Karpas-422 (cell line): Measurements from ENCODE around the gene ZNF428. TPM values are rescaled to one million over a fixed set of nuclear protein-coding genes. Genes with fewer than 3 reads are reported as not detected.
"Not testable (repeated sequence)": the region's sequence is repeated elsewhere in the genome, so short reads cannot be mapped to it uniquely, and the experiment has no call there.

Experiments
- DNase-seq: peaks from one replicate; pipeline ENCODE4 v3.0.0-alpha.2; 2015
- H2AFZ ChIP-seq: fragments of 200-600 bp; sonication (generic); 2 replicates; pipeline ENCODE4 v1.6.1; 2014; ENCODE audit warnings: antibody characterized with exemption, low read length, mixed read lengths
- H3K27ac ChIP-seq: fragments of 200-600 bp; sonication (generic); 2 replicates; pipeline ENCODE4 v1.5.1; 2014; ENCODE audit warnings: mild to moderate bottlenecking, low read length, moderate library complexity
- H3K27me3 ChIP-seq: fragments of 200-600 bp; sonication (generic); 2 replicates; pipeline ENCODE4 v1.6.1; 2014; ENCODE audit warnings: low read length, mixed read lengths
- H3K36me3 ChIP-seq: fragments of 200-600 bp; sonication (generic); 2 replicates; pipeline ENCODE4 v1.6.1; 2014; ENCODE audit warnings: low read length, mixed read lengths; ENCODE audit not compliant: insufficient read depth
- H3K4me1 ChIP-seq: fragments of 200-600 bp; sonication (generic); 2 replicates; pipeline ENCODE4 v1.6.1; 2014; ENCODE audit warnings: mild to moderate bottlenecking, low read length, mixed read lengths
- H3K4me2 ChIP-seq: fragments of 200-600 bp; sonication (generic); 2 replicates; pipeline ENCODE4 v1.6.1; 2014; ENCODE audit warnings: low read length, low read depth, mild to moderate bottlenecking; ENCODE audit not compliant: poor library complexity, severe bottlenecking
- H3K4me3 ChIP-seq: fragments of 200-600 bp; sonication (generic); 2 replicates; pipeline ENCODE4 v1.5.1; 2014; ENCODE audit warnings: mild to moderate bottlenecking, antibody characterized with exemption, low read length, mixed read lengths
- H3K79me2 ChIP-seq: fragments of 200-600 bp; sonication (generic); 2 replicates; pipeline ENCODE4 v1.6.1; 2014; ENCODE audit warnings: mild to moderate bottlenecking, low read length, mixed read lengths
- H3K9ac ChIP-seq: fragments of 200-600 bp; sonication (generic); 2 replicates; pipeline ENCODE4 v1.6.0; 2014; ENCODE audit warnings: low read length
- H3K9me2 ChIP-seq: fragments of 200-600 bp; sonication (generic), shearing (Covaris generic); replicated peaks from 2 replicates; pipeline ENCODE4 v1.6.0; 2014; ENCODE audit warnings: mild to moderate bottlenecking, low read length, moderate library complexity; ENCODE audit not compliant: insufficient read depth
- H3K9me3 ChIP-seq: fragments of 300-700, 200-600 bp; sonication (generic); 2 replicates; pipeline ENCODE4 v1.6.1; 2014; ENCODE audit warnings: low read length, mixed read lengths
- H4K20me1 ChIP-seq: fragments of 200-600 bp; sonication (generic); 2 replicates; pipeline ENCODE4 v1.6.1; 2014; ENCODE audit warnings: mild to moderate bottlenecking, antibody characterized with exemption, low read length, low read depth; ENCODE audit not compliant: insufficient read depth
- total RNA-seq: library from RNA; depleted of rRNA; stranded (reverse); fragments of >200 nt; shearing (Covaris generic); gene quantifications from 2 replicates; pipeline ENCODE4 v1.2.3, GENCODE V29; 2014; ENCODE audit warnings: low replicate concordance

The ZNF428 gene
- total RNA-seq, 1 experiment from 2014 or later = 37.9 TPM

DNA sequence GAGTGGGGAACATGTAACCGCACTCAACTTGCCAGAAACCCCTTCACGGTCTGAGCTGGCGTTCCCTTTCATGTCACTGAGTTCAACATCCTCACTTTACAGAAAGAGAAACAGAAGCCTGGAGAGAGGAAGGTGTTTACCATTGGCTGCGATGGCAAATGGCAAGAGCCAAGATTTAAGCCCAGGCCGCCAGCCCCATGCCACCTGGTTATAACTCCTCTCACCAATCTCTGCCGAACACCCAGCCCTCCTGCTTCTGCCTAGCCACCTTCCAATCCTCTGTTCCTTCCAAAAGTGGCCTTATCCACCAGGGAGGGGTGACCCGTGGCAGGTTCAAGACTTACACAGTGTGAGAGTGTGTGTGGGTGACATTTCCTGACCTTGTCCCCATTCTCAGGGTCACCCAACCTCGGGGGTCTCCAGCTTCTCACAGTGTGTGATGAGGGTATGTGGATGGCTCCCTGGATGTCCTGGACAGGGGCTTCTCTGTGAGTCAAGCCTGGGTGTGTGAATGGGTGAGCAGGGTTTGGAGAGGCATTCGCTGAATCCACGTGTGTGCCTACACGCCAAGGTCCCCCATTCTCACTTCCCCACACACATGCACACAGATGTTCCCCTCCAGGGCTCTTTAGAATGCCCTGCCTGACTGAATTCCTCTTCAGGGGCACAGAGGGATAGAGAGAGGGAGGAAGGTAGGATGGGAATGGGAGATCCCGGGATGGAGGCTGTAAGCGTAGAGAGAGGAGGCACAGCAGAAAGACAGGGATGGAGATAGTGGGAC is 19.0 kb upstream of the ZNF428 start:
- Histone ChIP-seq H3K9ac (no peak overlapping the region), H2AFZ (no peak overlapping the region), H3K27ac (no peak overlapping the region), H3K4me1 (no peaks in the 10 kb centered on the region), H3K9me3 (no peaks in the 10 kb centered on the region), H3K4me3 (no peak overlapping the region), H3K27me3 (no peaks in the 10 kb centered on the region), H3K36me3 (no peaks in the 10 kb centered on the region), H3K9me2 (no peaks in the 10 kb centered on the region), H4K20me1 (no peaks in the 10 kb centered on the region), H3K4me2 (no peak overlapping the region), H3K79me2 (no peaks in the 10 kb centered on the region)
- DNase-seq = no peak

DNA sequence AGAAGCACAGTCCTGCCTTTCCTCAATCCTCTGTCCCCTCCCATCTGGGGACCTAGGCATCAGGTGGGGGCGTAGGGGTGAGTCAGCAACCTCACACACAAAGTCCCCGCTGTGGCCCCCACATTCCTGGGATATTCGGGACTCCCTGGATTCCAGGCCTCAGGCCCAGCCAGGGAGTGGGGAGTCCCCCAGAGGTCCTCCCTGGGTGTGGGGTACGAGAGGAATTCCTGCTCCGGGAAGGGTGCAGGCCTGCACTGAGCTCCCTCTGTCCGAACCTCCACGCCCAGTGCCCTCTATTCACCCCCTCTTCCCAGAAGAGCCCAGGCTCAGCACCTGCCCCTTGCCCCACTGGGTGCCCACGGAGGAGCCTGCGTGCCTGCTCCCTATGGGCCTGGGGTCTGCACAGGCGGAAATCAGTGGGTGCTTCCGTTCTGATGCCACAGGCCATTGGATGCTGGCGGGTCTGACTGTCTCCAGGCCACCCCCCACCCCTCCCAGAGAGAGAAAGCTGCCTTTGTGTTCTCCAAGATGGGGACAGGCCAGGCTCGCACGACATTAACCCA is 16.8 kb upstream of the ZNF428 start:
- H3K4me2 ChIP-seq = no peak overlapping the region
- DNase-seq = no peak
- H3K9me3 ChIP-seq = no peaks in the 10 kb centered on the region
- no peaks in the 10 kb centered on the region for H3K9me2 ChIP-seq
- no peak overlapping the region for H3K4me3 ChIP-seq
- no peak overlapping the region for H3K9ac ChIP-seq
- no peak overlapping the region for H3K27ac ChIP-seq
- no peaks in the 10 kb centered on the region for H4K20me1 ChIP-seq
- no peaks in the 10 kb centered on the region for H3K79me2 ChIP-seq
- H2AFZ ChIP-seq = no peak overlapping the region
- H3K4me1 ChIP-seq = no peaks in the 10 kb centered on the region
- no peaks in the 10 kb centered on the region for H3K27me3 ChIP-seq
- H3K36me3 ChIP-seq = no peaks in the 10 kb centered on the region

GRCh38 chr19:43635561-43635940 is 16.1 kb upstream of the ZNF428 start:
- H3K4me2 ChIP-seq, H3K27ac ChIP-seq, H3K36me3 ChIP-seq, H3K9me2 ChIP-seq, H3K4me1 ChIP-seq, H3K9ac ChIP-seq, H3K4me3 ChIP-seq, H3K27me3 ChIP-seq, H4K20me1 ChIP-seq, H3K79me2 ChIP-seq, DNase-seq, H2AFZ ChIP-seq, H3K9me3 ChIP-seq: not testable (repeated sequence)

GRCh38 chr19:43634872-43635560 is 15.6 kb upstream of the ZNF428 start:
- H3K36me3 ChIP-seq = no peaks in the 10 kb centered on the region
- H3K79me2 ChIP-seq = no peaks in the 10 kb centered on the region
- H3K4me2 ChIP-seq = no peak overlapping the region
- no peaks in the 10 kb centered on the region for H3K27me3 ChIP-seq
- no peak for DNase-seq
- no peaks in the 10 kb centered on the region for H4K20me1 ChIP-seq
- no peaks in the 10 kb centered on the region for H3K4me1 ChIP-seq
- no peak overlapping the region for H3K4me3 ChIP-seq
- no peak overlapping the region for H3K9ac ChIP-seq
- no peak overlapping the region for H2AFZ ChIP-seq
- H3K9me2 ChIP-seq = no peaks in the 10 kb centered on the region
- H3K9me3 ChIP-seq = no peaks in the 10 kb centered on the region
- H3K27ac ChIP-seq = no peak overlapping the region

DNA sequence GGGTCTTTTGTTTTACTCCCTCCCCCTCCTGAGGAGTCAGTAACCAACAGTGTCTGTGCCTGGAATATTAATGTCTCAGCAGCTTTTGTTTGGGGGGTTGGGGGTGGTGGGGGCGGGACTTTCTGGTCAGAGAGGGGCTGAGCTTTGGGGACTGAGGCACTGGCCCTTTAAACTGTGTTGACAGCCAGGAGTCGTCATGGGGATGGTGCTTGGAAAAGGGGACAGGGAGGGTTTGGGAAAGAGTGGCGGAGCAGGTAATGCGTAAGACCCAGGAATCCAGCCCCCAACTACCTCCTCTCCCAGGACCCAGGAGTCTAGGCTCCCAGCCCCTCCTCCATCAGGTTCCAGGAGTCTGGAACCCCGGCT is 15.1 kb upstream of the ZNF428 start:
- no peaks in the 10 kb centered on the region for H3K9me2 ChIP-seq
- H3K27me3 ChIP-seq = no peaks in the 10 kb centered on the region
- H3K36me3 ChIP-seq = no peaks in the 10 kb centered on the region
- H3K9ac ChIP-seq = no peak overlapping the region
- H3K4me3 ChIP-seq = no peak overlapping the region
- H3K4me1 ChIP-seq = no peaks in the 10 kb centered on the region
- H3K9me3 ChIP-seq = no peaks in the 10 kb centered on the region
- H4K20me1 ChIP-seq = no peaks in the 10 kb centered on the region
- no peak overlapping the region for H3K27ac ChIP-seq
- no peaks in the 10 kb centered on the region for H3K79me2 ChIP-seq
- no peak overlapping the region for H3K4me2 ChIP-seq
- no peak overlapping the region for H2AFZ ChIP-seq
- DNase-seq = no peak

DNA sequence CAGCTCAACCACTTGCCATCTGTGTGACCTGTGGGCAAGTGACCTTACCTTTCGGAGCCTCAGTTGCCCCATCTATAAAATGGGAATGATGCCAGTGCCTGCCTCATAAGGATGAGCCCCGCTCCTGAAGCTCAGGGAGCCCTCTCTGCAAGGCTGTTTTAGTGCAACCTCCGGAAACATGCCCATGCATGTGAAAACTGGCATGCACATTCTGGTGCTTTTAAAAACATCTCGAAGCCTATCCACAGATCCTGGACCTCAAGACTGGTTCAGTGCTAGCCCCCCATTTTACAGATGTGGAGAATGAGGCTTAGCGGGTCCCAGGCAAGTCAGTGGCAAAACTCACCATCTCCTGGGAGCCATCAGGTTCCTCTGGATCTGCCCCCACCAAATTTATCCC is 14.6 kb upstream of the ZNF428 start:
- no peak for DNase-seq
- Histone ChIP-seq H3K9me2 (no peaks in the 10 kb centered on the region), H3K27me3 (no peaks in the 10 kb centered on the region), H3K79me2 (no peaks in the 10 kb centered on the region), H2AFZ (no peak overlapping the region), H3K4me2 (no peak overlapping the region), H4K20me1 (no peaks in the 10 kb centered on the region), H3K27ac (no peak overlapping the region), H3K9me3 (no peaks in the 10 kb centered on the region), H3K9ac (no peak overlapping the region), H3K36me3 (no peaks in the 10 kb centered on the region), H3K4me1 (no peaks in the 10 kb centered on the region), H3K4me3 (no peak overlapping the region)

- H3K27ac ChIP-seq = no peak overlapping the region
- no peaks in the 10 kb centered on the region for H3K4me1 ChIP-seq
- H3K79me2 ChIP-seq = no peaks in the 10 kb centered on the region
- H3K27me3 ChIP-seq = no peaks in the 10 kb centered on the region
- H4K20me1 ChIP-seq = no peaks in the 10 kb centered on the region
- DNase-seq = no peak
- H3K9me3 ChIP-seq = no peaks in the 10 kb centered on the region
- no peak overlapping the region for H2AFZ ChIP-seq
- H3K9ac ChIP-seq = no peak overlapping the region
- no peak overlapping the region for H3K4me2 ChIP-seq
- H3K36me3 ChIP-seq = no peaks in the 10 kb centered on the region
- H3K4me3 ChIP-seq = no peak overlapping the region
- H3K9me2 ChIP-seq = no peaks in the 10 kb centered on the region
These were observed 14.1 kb upstream of the ZNF428 start for GRCh38 chr19:43633520-43633919.

DNA sequence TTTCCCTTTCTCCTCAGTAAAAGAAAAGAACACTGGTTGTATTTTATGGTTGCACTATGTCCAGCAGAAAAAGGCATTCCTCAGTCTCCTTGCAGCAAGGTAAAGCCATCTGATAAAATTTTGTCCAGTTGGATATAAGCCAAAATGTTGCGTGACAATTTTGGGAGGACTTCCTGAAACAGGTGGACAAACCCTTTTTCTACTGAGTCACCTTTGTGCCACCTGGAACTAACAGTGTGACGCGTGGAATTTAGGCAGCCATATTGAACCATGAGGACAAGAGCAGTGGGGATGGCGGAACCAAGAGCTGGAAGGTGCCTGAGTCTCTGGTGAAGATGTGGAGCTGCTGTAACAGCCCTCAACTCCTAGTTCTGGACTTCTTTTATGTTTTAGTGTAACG is 12.1 kb upstream of the ZNF428 start:
- no peaks in the 10 kb centered on the region for H3K4me1 ChIP-seq
- H4K20me1 ChIP-seq = no peaks in the 10 kb centered on the region
- H2AFZ ChIP-seq = no peak overlapping the region
- no peaks in the 10 kb centered on the region for H3K27me3 ChIP-seq
- no peak overlapping the region for H3K27ac ChIP-seq
- no peak overlapping the region for H3K4me3 ChIP-seq
- no peaks in the 10 kb centered on the region for H3K79me2 ChIP-seq
- no peaks in the 10 kb centered on the region for H3K9me3 ChIP-seq
- DNase-seq = no peak
- no peak overlapping the region for H3K9ac ChIP-seq
- H3K9me2 ChIP-seq = no peaks in the 10 kb centered on the region
- no peaks in the 10 kb centered on the region for H3K36me3 ChIP-seq
- no peak overlapping the region for H3K4me2 ChIP-seq
